Fibroblast of mammary gland (primary cell): ENCODE data around the gene HSP90AB1.
A peak's percentile ranks its signal among the peaks of the same experiment; 100 is the strongest.

Experiments
- DNase-seq: peaks from one replicate; pipeline ENCODE4 v3.0.0-alpha.2; 2010; ENCODE audit warnings: low read depth
- H3K4me3 ChIP-seq: 2 replicates; pipeline ENCODE4 v1.5.1; 2011; ENCODE audit warnings: low read depth, mild to moderate bottlenecking, low read length, moderate library complexity; ENCODE audit not compliant: control insufficient read depth
- CTCF ChIP-seq: conservative IDR thresholded peaks from 2 replicates; pipeline ENCODE4 v1.5.1; 2011; ENCODE audit warnings: low read depth, low read length, inconsistent platforms; ENCODE audit not compliant: control insufficient read depth, insufficient read depth

Gene HSP90AB1

DNA sequence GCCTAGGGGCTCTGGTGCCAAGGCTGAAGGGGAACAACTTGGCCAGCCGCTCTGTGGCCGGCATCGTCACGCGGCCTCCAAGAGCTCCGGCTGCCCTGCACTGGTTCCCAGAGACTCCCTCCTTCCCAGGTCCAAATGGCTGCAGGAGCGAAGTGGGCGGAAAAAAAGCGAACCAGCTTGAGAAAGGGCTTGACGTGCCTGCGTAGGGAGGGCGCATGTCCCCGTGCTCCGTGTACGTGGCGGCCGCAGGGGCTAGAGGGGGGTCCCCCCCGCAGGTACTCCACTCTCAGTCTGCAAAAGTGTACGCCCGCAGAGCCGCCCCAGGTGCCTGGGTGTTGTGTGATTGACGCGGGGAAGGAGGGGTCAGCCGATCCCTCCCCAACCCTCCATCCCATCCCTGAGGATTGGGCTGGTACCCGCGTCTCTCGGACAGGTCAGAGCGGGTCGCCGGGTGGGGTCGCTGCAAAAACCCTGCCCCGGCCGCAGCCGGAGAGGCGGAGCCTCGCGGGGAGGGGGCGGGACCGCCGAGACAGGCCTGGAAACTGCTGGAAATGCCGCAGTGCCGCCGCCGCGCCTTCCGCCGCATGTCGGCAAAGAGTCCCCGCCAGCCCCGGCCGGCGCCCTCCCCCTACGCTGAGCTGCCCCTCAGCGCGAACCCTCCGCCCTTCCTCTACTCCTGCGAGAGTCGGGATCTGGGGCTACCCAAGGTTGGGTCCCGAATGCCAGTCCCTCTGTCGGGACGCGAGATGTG lies 814 bp upstream of the HSP90AB1 start:
- TF ChIP-seq CTCF = no peak
- peak overlapping the region; percentile 100 for H3K4me3 ChIP-seq
- DNase-seq = peak; percentile 71

DNA sequence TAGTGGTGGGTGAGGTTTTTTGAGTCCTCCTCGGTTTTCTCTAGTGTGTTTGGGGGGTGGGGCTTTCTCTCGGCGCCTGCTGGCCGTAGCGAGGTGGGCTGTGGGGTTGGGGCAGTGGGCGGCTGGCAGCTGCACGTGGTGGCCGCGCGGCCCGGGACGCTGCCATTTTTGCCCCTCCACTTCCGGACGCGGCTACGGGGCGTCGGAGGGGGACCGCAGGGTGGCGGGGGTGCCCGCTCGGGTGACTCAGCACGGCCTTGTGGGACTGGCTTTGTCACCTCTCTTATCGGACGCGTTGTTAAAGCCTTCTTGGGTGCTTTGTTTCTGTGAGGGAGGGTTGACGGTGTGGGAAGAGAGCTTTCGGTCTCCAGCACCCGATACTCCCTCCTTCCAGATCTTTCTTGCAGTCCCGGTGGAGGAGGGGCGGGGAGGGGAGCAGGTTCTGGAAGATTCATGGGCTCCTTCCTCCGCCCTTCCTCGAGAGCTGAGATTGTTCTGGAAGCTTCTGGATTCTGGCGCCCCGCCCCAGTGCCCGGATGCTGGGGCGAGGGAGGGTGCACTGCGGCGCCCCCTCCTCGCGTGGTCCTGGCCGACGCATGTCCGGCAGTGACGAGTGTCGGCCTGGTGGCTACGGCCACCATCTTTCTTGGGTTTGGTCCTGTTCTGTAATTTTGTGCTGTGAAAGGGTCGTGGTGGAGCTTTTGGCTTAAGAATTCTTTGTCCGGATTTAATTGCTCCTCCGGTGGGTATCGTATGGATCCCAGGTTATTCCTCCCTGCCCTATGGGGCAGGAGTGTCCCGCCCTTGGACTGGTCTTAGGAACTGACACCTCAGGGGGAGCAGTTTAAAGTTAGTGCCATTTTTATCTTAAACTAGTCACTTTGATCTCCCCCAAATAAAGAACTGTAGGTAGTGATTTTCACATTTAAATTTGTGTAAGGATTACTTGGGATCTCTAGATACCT lies 719 bp downstream of the HSP90AB1 start:
- peak; percentile 49 for DNase-seq
- peak overlapping the region; percentile 100 for H3K4me3 ChIP-seq
- no peak for TF ChIP-seq CTCF

GRCh38 chr6:44248579-44248978 lies 1.7 kb downstream of the HSP90AB1 start:
- TF ChIP-seq CTCF = no peak
- no peak for DNase-seq
- H3K4me3 ChIP-seq = peak overlapping the region; percentile 100

- no peak for DNase-seq
- peak overlapping the region; percentile 100 for H3K4me3 ChIP-seq
- no peak for TF ChIP-seq CTCF
These were observed 2.3 kb downstream of the HSP90AB1 start for GRCh38 chr6:44249082-44249748.

GRCh38 chr6:44250067-44250717 lies 3.3 kb downstream of the HSP90AB1 start:
- TF ChIP-seq CTCF = no peak
- no peak for DNase-seq
- no peak overlapping the region for H3K4me3 ChIP-seq

DNA sequence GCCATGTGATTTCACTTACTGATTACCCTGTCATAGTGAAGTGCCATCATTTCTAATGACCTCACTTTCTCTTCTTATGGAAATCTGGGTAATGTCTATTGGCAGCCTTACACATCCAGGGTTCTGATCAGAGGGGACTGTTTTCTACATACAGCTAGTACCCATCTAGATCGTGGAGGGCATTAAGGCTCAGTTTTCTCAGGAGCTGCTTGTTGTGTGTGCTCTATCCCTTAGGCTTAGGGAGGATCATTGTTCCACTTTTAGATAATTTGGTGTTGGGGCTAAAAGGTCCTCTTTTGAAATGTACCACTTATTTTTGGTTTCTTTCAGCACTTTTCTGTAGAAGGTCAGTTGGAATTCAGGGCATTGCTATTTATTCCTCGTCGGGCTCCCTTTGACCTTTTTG lies 3.8 kb downstream of the HSP90AB1 start:
- no peak for DNase-seq
- no peak for TF ChIP-seq CTCF
- H3K4me3 ChIP-seq = no peak overlapping the region
